HG03066 (cell line): ENCODE results near the gene PER1.

ENCODE experiments used
- ATAC-seq: cut with Tn5 transposase; IDR thresholded peaks from one replicate; pipeline ENCODE4 v1.9.1; 2021; ENCODE audit warnings: low read depth; ENCODE audit not compliant: unreplicated experiment

Gene PER1

DNA sequence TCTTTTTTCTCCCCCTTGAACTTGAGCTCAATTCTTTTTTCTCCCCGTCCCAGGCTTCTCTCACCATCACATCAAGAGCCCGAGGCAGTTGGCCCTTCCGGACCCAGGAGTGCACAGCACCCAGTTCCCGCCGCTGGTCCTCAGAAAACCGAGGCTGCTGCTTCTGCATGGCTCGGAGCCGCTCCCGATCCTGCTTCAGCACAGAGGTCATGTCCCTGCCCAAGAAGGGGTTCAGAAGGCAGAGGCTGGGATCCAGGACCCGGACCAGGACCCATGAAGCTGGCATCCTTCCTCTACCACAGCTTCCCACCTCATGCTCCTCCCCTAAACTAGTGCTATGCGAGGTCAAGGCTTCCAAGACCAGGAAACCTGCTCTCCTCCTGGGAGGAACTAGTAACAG is 10.5 kb downstream of the PER1 start:
- ATAC-seq: no peak

DNA sequence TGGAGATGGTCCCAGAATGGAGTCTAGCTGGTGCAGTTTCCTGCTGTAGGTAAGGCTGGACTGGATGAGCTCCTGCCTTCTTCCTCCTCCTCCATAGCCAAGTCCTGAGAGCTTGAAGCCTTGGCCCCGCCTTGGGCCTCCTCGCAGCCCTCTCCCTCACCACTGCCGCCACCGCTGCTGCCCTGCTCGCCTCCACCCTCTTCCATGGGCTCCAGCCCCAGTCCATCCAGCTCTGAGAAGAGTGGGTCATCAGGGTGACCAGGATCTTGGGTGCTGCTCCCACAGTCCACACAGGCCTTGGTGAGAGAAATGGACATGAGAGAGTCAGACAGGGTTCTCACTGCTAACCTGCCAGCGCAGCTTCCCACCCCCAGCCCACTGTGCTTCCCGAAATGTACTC is 11.2 kb downstream of the PER1 start:
- no peak for ATAC-seq

DNA sequence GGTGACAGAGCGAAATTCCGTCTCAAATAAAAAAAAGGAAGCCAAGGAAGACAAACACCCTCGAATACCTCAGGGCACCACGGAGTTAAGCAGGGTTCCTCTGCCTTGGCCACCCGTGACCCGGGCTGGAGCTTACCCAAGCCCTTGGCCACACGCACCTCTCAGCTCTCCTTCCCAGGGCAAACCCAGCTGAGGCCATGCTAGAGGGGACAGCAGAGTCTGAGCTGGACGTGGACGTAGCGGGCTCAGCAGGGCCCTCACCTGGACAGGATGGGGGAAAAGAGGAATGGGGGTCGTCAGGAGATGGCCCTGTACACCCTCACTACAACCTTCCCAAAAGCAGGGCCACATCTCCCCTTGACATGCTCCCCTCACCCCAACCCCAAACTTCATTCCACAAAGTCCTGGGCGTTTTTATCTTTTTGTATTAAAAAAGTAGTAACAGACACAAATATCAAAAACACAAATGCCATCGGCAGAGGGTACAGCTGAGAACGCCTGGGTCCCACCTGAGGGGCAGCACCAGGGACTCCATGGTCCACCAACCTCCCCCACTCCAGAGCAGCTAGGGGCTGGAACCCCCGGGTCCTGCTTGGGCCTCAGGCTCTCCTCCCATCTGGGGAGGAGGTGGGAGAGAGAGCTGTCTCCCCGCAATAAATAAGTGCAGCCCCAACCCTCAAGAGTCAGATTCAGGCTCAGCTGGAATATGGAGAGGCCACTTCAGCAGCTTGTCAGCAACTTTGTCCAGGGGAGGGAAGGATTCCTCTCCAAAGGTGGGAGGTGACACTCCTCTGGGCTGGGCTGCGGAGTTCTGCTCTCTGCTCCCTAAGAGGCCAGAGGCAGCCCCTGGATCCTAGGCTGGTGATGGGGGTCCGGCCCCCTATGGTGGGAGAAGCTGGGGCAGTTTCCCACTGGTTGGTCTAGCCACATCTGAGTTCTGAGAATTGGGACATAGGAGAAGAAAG is 11.9 kb downstream of the PER1 start:
- ATAC-seq: no peak

DNA sequence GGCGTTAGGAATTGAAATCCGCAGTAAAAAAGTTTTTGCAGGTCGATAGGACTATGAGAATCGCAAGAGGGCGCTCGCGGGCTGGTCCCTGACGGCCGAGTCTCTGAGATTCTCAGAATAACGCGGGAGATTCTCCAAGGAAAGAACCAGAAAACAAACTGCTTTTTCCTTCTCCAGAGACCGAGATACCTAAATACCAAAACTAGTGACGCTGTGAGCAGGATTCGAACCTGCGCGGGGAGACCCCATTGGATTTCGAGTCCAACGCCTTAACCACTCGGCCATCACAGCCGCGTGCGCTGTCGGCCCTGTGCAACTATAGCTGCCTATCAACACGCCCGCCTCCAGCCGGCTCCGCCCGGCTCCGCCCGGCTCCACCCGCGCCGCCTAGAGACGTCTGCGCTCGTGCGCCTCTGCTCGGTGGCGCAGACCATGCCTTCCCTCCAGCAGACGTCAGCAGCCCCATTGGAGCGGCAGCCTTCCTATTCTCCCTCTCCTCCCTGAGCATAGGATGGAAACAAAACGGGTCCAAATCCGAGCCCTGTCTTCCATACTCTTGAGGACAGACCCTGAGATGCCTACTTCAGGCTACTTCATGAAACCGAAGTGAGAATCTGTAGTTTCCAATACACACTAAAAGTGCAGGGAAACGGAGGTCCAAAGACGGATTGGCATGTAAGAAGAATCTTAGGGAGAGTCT is 13.4 kb downstream of the PER1 start:
- ATAC-seq: peak; percentile 82

DNA sequence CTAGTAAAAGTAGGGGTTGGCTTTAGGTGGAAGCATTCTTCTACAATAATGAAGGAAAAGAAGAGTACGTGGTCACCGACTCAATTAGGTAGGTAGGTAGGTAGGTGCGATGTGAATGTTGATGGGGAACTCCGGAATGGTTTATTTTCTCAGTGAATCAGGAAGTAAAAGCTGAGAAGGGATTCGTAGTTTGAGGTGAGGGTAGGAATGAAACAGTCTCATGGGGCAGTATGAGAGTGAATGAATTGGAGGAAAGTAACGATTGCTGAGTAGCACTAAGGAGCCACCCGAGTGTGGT is 13.9 kb downstream of the PER1 start:
- ATAC-seq: peak; percentile 5

DNA sequence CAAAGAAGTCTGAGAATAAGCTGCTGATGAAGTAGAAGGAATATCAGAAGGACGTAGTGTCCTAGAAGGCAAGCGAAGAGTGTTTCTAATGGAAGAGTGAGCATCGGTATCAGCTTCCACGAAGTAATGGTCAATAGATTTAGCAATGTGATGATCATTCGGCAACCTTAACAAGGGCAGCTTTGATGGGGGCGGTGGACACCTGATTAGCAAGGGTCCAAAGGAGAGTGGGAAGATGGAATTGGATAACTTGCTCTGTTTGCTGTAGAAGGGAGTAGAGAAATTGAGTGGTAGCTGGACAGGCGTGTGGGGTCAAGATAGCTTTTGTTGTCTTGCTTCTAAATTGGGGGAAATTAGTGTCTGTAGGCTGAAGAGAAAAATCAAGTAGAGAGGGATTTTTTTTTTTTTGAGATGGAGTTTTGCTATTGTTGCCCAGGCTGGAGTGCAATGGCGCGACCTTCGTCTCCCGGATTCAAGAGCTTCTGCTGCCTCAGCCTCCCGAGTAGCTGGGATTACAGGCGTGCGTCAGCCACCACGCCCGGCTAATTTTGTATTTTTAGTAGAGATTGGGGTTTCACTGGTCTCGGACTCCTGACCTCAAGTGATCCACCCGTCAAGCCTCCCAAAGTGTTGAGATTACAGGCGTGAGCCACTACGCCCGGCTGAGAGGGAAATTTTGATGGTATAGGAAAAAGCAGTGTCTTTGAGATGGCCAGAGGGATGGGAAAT is 14.4 kb downstream of the PER1 start:
- ATAC-seq: no peak

DNA sequence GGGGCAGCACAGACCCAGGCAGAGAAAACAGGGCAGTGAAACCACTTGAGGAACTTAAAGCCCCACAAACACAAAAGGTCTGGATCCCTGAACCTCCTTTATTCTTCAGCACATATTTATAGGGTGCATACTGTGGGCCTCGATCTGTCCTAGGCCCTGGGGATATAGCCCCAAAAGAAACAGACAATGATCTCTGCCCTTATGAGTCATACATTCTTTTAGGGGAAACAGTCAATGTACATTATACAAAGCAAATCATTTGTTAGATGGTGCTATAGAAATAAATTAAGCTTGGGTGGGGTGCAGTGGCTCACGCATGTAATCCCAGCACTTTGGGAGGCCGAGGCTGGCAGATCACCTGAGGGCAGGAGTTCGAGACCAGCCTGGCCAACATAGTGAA is 18.3 kb downstream of the PER1 start:
- no peak for ATAC-seq

DNA sequence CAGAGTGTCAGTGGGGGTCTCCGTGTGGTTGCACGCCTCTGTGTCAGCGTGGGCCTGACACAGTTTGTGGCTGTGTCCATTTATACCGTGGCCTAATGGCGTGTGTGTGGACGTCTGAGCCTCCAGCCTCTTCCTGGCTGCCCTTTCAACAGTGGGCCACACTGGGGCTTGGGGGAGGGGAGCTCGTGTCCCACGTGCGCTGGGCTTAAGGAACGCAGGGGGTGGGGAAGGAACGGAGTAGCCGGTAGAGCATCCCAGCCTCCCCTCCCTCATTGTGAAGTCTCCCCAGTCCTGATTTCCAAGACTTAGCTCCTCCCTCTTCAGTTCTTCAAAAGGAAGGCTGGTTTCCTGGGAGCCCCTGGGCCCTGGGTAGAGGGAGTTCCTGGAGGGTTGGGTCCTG is 18.8 kb downstream of the PER1 start:
- ATAC-seq: no peak

DNA sequence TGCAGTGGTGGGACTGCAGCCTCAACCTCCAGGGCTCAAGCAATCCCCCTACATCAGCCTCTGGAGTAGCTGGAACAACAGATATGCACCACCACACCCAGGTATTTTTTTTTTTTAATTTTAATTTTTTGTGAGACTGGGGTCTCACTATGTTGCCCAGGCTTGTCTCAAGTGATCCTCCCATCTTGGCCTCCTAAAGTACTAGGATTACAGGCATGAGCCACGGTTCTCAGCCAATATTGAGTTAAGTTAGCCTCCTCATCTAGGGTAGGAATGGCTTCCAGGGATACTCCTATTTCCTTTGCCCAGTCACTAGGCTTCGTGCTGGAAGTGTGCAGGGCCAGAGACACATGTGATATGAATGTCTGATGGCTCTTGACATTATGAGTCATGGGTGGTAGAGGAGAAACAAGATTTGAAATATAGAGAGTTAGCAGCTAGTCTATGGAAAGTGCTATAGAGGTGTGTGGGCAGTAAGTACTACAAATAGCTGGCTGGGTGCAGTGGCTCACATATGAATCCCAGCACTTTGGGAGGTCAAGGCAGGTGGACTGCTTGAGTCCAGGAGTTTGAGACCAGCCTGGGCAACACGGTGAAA is 20.3 kb downstream of the PER1 start:
- no peak for ATAC-seq

DNA sequence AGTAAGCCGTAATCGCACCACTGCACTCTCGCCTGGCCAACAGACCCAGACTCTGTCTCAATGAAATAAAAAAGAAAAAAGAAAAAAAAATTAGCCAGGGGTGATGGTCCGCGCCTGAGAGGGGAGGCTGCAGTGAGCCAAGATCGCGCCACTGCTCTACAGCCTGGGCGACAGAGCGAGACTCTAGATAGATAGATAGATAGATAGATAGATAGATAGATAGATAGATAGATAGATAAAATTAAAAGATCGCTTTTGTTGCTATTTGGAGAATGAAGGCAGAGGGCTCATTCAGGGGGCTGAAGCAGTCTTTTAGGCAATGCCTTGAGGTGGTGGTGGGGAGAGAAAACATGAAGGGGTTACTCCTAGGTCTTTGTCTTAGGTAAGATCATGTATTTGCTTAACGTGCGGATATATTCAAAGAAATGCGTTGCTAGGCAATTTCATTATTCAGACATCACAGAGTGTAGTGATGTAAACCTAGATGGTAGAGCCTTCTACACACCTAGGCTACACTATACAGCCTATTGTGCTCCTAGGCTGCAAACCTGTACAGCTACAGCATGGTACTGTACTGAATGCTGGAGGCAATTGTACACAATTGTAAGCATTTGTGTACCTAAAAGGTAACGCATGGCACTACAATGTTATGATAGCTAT is 23.9 kb downstream of the PER1 start:
- no peak for ATAC-seq

DNA sequence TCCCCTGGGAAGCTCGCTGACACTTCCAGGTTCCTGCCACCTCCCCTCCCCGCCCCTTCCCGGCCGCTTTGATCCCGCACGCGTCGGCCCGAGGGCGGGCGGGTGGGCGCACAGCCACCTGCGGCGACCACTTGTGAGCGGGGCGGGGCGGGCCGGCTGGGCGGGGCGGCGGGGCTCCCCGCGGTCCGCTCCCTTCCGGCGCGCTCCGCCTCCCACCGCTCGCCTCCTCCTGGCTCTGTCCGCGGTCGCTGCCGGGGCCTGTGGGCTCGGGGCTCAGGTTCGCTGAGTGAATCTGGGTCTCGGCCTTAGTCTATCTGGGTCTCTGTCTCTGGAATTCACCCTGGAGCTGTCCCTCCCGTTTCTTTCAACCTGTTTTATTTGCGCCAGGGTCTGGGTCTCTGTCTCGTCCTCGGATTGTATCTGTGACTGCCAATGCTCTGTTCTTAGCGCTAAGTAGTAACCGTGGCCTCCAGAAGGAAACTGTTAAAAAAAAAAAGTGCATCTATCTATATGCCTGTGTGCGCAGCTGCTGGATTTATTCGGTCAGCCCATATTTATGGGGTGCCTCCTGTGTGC is 25.6 kb downstream of the PER1 start:
- no peak for ATAC-seq

DNA sequence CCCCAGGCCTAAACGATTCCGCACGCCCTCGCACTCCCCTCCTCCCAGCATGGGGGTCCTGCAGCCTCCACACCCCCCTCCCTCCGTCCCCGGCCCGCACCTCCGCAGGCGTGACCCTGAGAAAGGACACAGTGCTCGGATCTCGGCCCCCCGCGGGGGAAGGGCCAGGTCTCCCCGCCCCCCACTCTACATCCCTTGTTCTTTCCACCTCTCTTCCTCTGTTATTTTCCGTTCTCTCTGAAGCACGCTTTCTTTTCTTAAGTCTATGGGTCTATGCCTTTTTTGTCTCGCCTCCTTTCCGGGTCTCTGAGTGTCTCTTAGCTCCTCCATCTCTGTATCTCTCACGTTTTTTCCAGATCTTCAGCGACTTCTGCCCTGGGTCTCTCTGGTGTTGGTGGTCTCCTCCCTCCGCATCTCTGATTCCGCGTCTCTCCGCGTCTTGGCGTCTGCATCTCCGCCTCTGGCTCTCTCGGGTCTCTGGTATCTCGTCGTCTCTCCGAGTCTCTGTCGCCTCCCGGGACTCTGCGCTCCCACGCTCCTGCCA is 26.2 kb downstream of the PER1 start:
- ATAC-seq: no peak

DNA sequence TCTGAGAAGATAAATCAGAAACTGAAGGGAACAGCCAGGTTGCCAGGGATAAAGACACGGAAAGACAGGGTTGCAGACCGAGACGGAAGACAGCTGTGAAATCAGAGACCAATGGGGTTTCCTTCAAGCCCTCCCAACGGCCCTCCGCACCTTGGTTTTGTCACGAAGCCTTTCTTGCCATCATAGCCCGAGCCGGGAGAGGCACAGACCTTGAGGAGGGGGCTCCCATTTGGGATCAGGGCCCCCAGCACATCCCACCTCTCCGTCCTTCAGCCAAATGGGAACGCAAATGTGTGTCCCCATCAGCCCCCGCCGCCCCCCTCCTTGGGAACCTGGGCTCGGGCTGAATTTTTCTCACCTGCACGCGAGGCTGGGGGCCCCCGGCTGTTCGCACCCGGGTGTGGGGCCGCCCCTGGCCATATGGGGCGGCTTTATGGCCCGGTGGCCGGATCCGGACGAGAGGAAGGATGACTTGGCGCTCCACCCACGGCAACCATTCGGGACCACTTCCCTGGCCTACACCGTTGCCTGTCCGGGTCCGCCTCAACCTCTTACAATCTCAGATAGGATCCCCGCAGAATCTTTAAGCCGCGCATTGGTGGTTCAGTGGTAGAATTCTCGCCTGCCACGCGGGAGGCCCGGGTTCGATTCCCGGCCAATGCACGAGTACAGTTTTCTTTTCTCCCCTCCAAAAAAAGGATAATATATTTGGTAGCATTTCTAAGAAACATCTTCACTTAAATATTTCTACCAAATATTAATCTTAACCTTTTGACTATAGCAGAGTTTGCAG is 26.9 kb downstream of the PER1 start:
- ATAC-seq: no peak

DNA sequence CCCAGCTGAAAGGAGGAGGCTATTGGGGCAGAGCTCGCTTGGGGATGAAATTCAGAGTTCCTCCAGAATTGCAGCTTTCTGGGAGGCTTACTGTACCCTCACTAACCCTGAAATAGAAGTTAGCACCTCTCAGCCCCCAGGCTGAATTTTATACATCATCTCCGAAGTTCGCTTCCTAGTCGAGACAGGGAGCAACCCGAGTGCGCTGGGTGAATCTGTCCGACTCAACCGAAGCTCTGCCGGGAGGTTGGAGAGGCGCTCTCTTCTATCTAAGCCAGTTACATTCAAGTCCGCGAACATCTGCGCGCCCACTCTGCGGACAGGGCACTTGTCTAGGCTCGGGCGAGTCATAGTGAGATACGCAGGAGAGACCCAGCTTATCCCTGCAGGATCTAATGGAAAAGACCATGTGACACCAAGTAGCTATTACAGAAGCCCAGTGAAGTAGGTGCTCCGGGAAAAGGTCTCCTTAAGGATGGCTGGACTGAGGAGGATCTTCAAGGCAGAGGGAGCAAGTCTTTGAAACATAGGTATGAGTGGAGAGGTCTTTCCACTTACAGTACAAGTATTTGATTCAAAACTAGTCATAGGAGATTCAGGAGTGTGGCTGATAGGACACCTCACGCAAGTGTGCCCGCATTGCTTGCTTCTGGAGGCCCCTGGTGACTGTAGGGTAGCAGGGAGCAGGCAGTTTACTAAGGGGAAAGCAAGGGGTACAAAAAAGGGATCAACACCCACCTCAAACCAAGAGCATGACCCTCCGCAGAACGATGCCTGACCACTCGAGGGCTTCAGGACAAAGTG is 27.7 kb downstream of the PER1 start:
- no peak for ATAC-seq

DNA sequence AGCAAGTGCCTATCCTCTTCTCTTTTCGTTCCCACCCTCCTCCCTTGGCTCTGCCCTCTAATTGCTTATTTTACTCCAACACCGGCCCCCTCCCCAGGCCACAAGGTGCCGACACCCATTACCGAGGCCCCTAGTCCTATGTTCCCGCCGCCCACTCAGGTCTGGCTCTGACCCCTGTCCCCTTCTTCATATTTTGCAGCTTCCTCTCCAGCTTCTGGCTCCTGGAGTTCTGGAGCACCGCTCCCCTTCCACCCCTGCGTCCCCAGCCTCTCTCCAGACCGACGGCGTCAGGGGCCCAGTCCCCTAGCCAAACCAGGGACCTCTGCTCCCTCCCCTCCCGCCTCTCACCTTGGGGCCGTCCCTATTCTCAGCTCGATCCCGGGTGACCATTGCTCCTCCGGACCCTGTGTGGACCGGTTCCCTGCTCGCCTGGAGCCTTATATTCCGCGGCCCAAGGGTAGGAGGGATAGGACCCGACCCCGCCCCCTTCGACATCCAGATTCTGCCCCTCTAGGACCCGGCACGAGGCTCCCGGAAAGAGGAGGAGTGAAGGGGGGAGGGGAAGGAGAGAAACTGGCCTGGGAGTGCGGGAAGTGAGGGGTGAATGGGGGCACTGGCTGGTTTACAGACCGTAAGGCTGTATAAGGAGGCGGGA is 28.4 kb downstream of the PER1 start, which contains the start of gene HES7:
HES7 (minus strand) TSS at position 412 of the 655 bp plus-strand sequence; CDS start at position 390, 22 bp downstream.
- ATAC-seq: no peak

DNA sequence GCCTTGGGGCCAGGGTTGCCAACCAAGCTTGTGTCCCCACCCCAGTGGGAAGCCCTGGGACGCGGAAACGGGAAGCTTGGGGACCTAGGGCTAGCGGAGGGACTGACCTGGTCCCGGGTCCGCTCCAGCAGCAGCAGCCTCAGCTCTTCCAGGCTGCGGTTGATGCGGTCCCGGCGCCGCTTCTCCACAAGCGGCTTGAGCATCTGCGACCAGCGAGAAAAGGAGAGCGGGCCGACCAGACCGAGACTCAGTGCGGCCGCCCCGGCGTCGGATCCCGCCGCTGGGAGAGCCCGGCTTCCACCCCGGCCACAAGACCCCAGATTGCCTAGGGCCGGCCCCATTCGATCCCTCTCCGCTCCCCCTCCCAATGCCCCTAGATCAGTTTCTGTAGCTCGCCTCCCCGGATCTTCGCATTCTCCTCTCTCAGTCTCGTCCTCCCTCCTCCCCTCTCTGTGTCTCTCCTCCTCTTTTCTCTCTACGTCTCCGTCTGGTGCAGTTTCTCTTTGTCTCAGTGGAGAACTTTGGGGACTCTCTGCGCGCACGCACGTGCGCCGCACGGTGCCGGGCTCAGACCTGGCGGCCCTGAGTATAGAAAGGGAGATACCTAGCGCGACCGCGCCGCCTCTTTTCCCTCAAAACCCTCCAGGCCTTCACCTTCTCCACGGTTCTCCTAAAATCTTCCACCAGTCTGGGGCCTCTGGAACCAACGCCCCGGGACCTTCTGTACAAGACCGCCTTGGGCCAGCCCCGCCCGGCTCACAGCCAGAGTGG is 29.1 kb downstream of the PER1 start:
- no peak for ATAC-seq

DNA sequence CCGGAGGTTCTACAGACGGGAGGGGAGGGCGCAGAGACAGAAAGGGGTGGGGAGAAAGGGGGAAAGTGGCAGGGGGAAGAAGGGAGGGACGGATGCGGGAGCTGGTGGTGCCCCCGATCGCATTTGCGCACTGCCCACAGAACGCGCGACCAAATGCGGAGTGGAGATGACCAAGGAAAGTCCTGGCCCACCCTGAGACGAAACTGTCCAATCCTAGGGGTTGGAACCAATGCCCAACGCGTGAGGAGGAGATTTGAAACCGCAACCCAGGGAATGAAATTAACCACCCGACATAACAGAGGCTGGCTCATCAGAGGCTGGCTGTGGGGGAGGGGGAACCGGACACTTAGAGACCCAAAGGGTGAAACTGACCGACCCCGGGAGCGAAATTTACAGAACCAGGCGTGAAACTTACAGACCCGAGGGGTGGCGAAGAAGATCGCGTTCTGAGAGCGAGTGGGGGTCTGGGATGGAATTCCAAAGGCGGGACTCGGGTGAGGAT is 29.7 kb downstream of the PER1 start:
- no peak for ATAC-seq
